IPS-15b (cell line): ENCODE data around the gene ALDH1A1.

ENCODE experiments used
- H3K27me3 ChIP-seq: one replicate; pipeline ENCODE4 v1.6.1; 2013; ENCODE audit warnings: low read length; ENCODE audit not compliant: control insufficient read depth, insufficient read depth
- H3K36me3 ChIP-seq: one replicate; pipeline ENCODE4 v1.6.1; 2013; ENCODE audit warnings: low read length; ENCODE audit not compliant: control insufficient read depth, insufficient read depth
- H3K4me1 ChIP-seq: one replicate; pipeline ENCODE4 v1.6.1; 2013; ENCODE audit warnings: mild to moderate bottlenecking, low read length; ENCODE audit not compliant: control insufficient read depth, insufficient read depth
- H3K4me3 ChIP-seq: one replicate; pipeline ENCODE4 v1.5.1; 2013; ENCODE audit warnings: low read depth, low read length
- H3K9ac ChIP-seq: one replicate; pipeline ENCODE4 v1.6.1; 2013; ENCODE audit warnings: low read depth, mild to moderate bottlenecking, low read length
- H3K9me3 ChIP-seq: one replicate; pipeline ENCODE4 v1.6.1; 2013; ENCODE audit warnings: mild to moderate bottlenecking, low read length; ENCODE audit not compliant: control insufficient read depth, insufficient read depth

ALDH1A1 gene

DNA sequence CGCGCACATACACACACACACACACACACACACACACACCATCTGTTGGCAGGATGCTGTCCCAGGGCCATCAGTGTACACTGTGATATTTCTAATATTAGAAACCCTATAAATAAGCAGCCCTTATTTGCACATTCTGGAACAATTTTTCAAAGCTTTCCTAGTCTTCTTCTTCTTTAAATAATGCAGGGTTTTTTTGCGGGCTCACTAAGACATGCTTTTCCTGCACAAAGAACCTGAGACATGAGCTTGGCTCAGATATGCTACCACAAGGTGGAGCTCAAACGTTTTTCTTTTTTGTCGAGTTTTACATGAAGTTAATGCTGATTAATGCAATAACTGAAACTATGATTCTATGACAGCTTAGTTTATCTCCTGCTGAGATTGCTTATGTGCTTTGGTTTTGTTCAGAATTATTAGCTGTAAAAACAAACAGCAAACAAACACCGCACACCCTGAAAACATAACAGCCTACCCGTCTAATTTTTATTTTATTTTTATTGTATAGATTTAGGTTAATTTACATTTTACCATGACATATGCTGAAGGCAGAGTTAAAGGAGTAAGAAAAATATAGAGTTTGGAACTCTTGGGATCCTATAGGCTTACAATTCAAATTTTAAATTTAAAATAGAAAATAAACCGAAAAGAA, 95.8 kb downstream of the ALDH1A1 start:
- Histone ChIP-seq H3K36me3 (no peaks in the 10 kb centered on the region), H3K9ac (no peak overlapping the region), H3K9me3 (no peaks in the 10 kb centered on the region), H3K27me3 (no peaks in the 10 kb centered on the region), H3K4me1 (no peaks in the 10 kb centered on the region), H3K4me3 (no peak overlapping the region)

DNA sequence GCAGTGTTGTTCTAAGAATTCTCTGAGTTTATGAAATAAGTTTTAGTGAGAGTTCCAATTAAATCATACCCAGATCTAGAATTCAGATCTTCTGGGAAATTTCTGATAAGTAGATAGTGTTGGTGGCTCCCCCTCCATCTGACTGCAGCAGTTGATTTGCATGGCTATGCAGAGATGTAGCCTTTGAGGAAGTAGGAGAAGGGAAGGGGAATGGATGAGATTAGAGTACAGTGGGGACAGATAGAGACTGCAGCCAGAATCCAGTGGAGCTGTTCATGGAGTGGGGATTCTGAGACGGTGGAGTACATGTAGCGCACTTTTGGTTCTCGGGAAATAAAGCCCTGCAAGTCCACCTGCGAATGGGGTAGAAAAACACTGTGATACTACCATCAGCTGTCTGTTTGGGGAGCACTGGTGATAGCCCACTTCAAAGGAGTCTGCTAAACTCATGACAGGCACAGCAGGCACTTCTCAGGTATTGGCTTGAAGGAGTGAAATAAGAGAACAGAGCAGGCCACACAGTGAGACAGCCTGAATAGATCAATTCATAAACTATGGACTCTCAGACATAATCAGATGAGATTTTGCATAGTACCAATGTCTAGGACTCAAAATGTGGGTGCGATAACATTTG, 96.8 kb downstream of the ALDH1A1 start:
- H3K36me3 ChIP-seq = no peaks in the 10 kb centered on the region
- no peak overlapping the region for H3K9ac ChIP-seq
- no peak overlapping the region for H3K4me3 ChIP-seq
- H3K9me3 ChIP-seq = no peaks in the 10 kb centered on the region
- H3K4me1 ChIP-seq = no peaks in the 10 kb centered on the region
- no peaks in the 10 kb centered on the region for H3K27me3 ChIP-seq

- no peaks in the 10 kb centered on the region for H3K9me3 ChIP-seq
- no peak overlapping the region for H3K9ac ChIP-seq
- H3K4me3 ChIP-seq = no peak overlapping the region
- no peaks in the 10 kb centered on the region for H3K27me3 ChIP-seq
- no peaks in the 10 kb centered on the region for H3K4me1 ChIP-seq
- no peaks in the 10 kb centered on the region for H3K36me3 ChIP-seq
Observed at GRCh38 chr9:72855321-72855720, 97.5 kb downstream of the ALDH1A1 start.
